Measurements from ENCODE around the gene EXOSC3. TPM values are rescaled to one million over a fixed set of nuclear protein-coding genes. Genes with fewer than 3 reads are reported as not detected.
A peak's percentile ranks its signal among the peaks of the same experiment; 100 is the strongest.

Gene EXOSC3
- total and polyA plus RNA-seq, 9 of the 15 experiments (the other 6 are each of a cell fraction or from before 2014, with no cell fraction given) = 18.5 to 266 (median 114) TPM

GRCh38 chr9:37769306-37769705 is 15.6 kb downstream of the EXOSC3 start (continued):
- no peak for TF ChIP-seq ETS2 (tag; IDR thresholded peaks at IDR 0.05; ENCODE audit: borderline replicate concordance, poor library complexity, severe bottlenecking)
- no peak for TF ChIP-seq ID3 (CRISPR knock-in tag; IDR thresholded peaks at IDR 0.05)
- TF ChIP-seq ID3 (tag; IDR thresholded peaks at IDR 0.05) = no peak
- no peak for TF ChIP-seq ZNF23 (CRISPR knock-in tag; IDR thresholded peaks at IDR 0.05)
- 0 out of 2 replicates have a peak, but pooled peaks have one; percentile 3 for TF ChIP-seq MAFG (tag; conservative IDR thresholded peaks at IDR 0.05)
- TF ChIP-seq ZNF140 (CRISPR knock-in tag; IDR thresholded peaks at IDR 0.05) = no peak
- TF ChIP-seq JUN (IDR thresholded peaks at IDR 0.05; ENCODE audit: borderline replicate concordance, low read depth, low read length) = no peak
- no peak for TF ChIP-seq JUN (CRISPR knock-in tag; IDR thresholded peaks at IDR 0.05; ENCODE audit: borderline replicate concordance)
- TF ChIP-seq SMARCB1 (IDR thresholded peaks at IDR 0.05; ENCODE audit: insufficient read length, low read depth) = no peak
- no peak for TF ChIP-seq ZBTB9 (CRISPR knock-in tag; IDR thresholded peaks at IDR 0.05)
- no peak for TF ChIP-seq ARHGAP35 (IDR thresholded peaks at IDR 0.05; ENCODE audit: partially characterized antibody)
- no peak for TF ChIP-seq SFPQ (IDR thresholded peaks at IDR 0.05; ENCODE audit: low read depth, low read length)
- TF ChIP-seq CXXC5 (CRISPR knock-in tag; IDR thresholded peaks at IDR 0.05) = peak; percentile 38
- no peak for TF ChIP-seq PML (IDR thresholded peaks at IDR 0.05; ENCODE audit: low read length)
- TF ChIP-seq SREBF1 (IDR thresholded peaks at IDR 0.05; ENCODE audit: borderline replicate concordance, low read depth, low read length) = no peak
- TF ChIP-seq ZNF133 (CRISPR knock-in tag; IDR thresholded peaks at IDR 0.05) = no peak
- peak; percentile 63; the same call in 1 of the 2 replicates for TF ChIP-seq EHMT2 (IDR thresholded peaks at IDR 0.05)
- no peak for TF ChIP-seq SIN3B (IDR thresholded peaks at IDR 0.05; ENCODE audit: low read depth)
- TF ChIP-seq CTCF (IDR thresholded peaks at IDR 0.05 in 2 of 3, conservative IDR thresholded peaks at IDR 0.05 in 1 of 3; ENCODE audit: insufficient read depth in 2 of 3, low read depth in 1 of 3, low read length in 3 of 3) = no peak
- peak; percentile 36 to 49; a peak in 1 of 4 replicates for TF ChIP-seq ARNT (IDR thresholded peaks at IDR 0.05)
- TF ChIP-seq USF1 (CRISPR knock-in tag; IDR thresholded peaks at IDR 0.05) = peak; percentile 35; the same call in 1 of the 2 replicates
- TF ChIP-seq BRD9 (IDR thresholded peaks at IDR 0.05; ENCODE audit: low read depth, partially characterized antibody) = peak; percentile 44
- peak; percentile 84 for TF ChIP-seq PKNOX1 (IDR thresholded peaks at IDR 0.05)

All from K562 (cell line).